ENCODE data around the gene TRPM3. TPM values are rescaled to one million over a fixed set of nuclear protein-coding genes. Genes with fewer than 3 reads are reported as not detected.

TRPM3 gene
- total and polyA plus RNA-seq, 9 of the 15 experiments (the other 6 are each of a cell fraction or from before 2014, with no cell fraction given), result 0.04 TPM; not detected in 8

- no peaks in the 10 kb centered on the region for H3K79me2 ChIP-seq (ENCODE audit: control insufficient read depth, insufficient read depth, low read length)
- BruUV-seq (replicated peaks), result no TSS peak
- H3K36me3 ChIP-seq (ENCODE audit: control insufficient read depth, insufficient read depth, low read length), result no peaks in the 10 kb centered on the region
- no peaks in the 10 kb centered on the region for H3K27me3 ChIP-seq (ENCODE audit: control insufficient read depth in 2 of 2, insufficient read depth in 2 of 2, low read length in 2 of 2)
- intact Hi-C loops (cut with micrococcal nuclease) (no loop called here), in situ Hi-C loops (cut with MboI) (no loop called here)
- H3K4me3 ChIP-seq, result no peak overlapping the region
- H3K4me2 ChIP-seq (ENCODE audit: insufficient read depth, low read length), result no peak overlapping the region
- no peak overlapping the region for H3K9ac ChIP-seq (ENCODE audit: insufficient read depth in 1 of 2, low read depth in 2 of 2, low read length in 2 of 2)
- H3K9me1 ChIP-seq (ENCODE audit: control insufficient read depth, insufficient read depth, low read length), result no peaks in the 10 kb centered on the region
- no peak for ATAC-seq
- H3K27ac ChIP-seq (ENCODE audit: extremely low read depth, low read depth, low read length), result no peak overlapping the region
- no peaks in the 10 kb centered on the region for H3K9me3 ChIP-seq (replicated peaks; ENCODE audit: control insufficient read depth, insufficient read depth, low read depth, low read length)
- H4K20me1 ChIP-seq (replicated peaks; ENCODE audit: control insufficient read depth, insufficient read depth, low read length), result no peaks in the 10 kb centered on the region
- ChIA-PET CTCF (ENCODE audit: low intra/inter-chr PET ratio) (no interaction called here), POLR2A (no interaction called here)
- TF ChIP-seq SRSF7 (optimal IDR thresholded peaks at IDR 0.05; ENCODE audit: low read depth, low read length), result no peak
- no peak for TF ChIP-seq TCFL5 (CRISPR knock-in tag; conservative IDR thresholded peaks at IDR 0.05)
- TF ChIP-seq RBM25 (IDR thresholded peaks at IDR 0.05; ENCODE audit: low read depth, low read length, severe bottlenecking), result no peak
- TF ChIP-seq ZKSCAN1 (IDR thresholded peaks at IDR 0.05; ENCODE audit: low read depth, low read length), result no peak
- no peak for DNase-seq (ENCODE audit: extremely low read depth in 1 of 4, low spot score in 3 of 4)
- no peak for FAIRE-seq
- no peak overlapping the region for H2AFZ ChIP-seq (ENCODE audit: low read depth, low read length)
- WGBS (ENCODE audit: insufficient coverage, low coverage, missing lambda C conversion rate), result 0% methylated on average over 2 of the region's 2 CpGs
- H3K4me1 ChIP-seq (replicated peaks in 1 of 2; ENCODE audit: control insufficient read depth in 2 of 2, insufficient read depth in 2 of 2, low read length in 2 of 2), result no peaks in the 10 kb centered on the region
Observed at GRCh38 chr9:70747261-70747718, 374.1 kb downstream of the TRPM3 start.

DNA sequence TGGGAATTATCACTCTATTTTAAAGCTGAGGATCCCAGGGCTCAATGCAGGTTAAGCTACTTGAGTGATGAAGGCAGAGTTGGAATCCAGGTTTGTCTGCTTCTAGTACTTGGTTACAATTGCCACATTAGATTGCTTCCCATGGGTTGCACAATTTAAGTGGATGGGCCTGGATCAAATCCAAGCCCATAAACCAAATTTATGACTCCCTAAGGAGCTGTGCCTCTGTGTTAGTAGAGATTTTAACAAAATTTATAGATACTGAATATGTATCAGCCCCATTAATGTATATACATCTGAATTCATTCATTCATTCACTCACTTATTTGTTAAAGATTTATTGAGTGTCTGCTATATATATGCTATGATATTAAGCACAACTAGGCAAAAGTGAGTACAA lies 374.7 kb downstream of the TRPM3 start:
- in situ Hi-C loops (cut with MboI) (no loop called here), intact Hi-C loops (cut with micrococcal nuclease) (no loop called here)
- no peak for TF ChIP-seq ZKSCAN3 (CRISPR knock-in tag; IDR thresholded peaks at IDR 0.05)
- TF ChIP-seq ZNF766 (CRISPR knock-in tag; conservative IDR thresholded peaks at IDR 0.05), result no peak
- TF ChIP-seq SOX6 (IDR thresholded peaks at IDR 0.05), result no peak
- TF ChIP-seq KDM2B (CRISPR knock-in tag; IDR thresholded peaks at IDR 0.05), result no peak
- H3K9me1 ChIP-seq (ENCODE audit: control insufficient read depth, insufficient read depth, low read length), result no peaks in the 10 kb centered on the region
- no peak overlapping the region for H3K27ac ChIP-seq (ENCODE audit: extremely low read depth, low read depth, low read length)
- no peak overlapping the region for H3K4me2 ChIP-seq (ENCODE audit: insufficient read depth, low read length)
- no peak for ATAC-seq
- no peaks in the 10 kb centered on the region for H3K4me1 ChIP-seq (replicated peaks in 1 of 2; ENCODE audit: control insufficient read depth in 2 of 2, insufficient read depth in 2 of 2, low read length in 2 of 2)
- no peak for FAIRE-seq
- ChIA-PET POLR2A (no interaction called here), CTCF (ENCODE audit: low intra/inter-chr PET ratio) (no interaction called here)
- H4K20me1 ChIP-seq (replicated peaks; ENCODE audit: control insufficient read depth, insufficient read depth, low read length), result no peaks in the 10 kb centered on the region
- H2AFZ ChIP-seq (ENCODE audit: low read depth, low read length), result no peak overlapping the region
- no peak overlapping the region for H3K9ac ChIP-seq (ENCODE audit: insufficient read depth in 1 of 2, low read depth in 2 of 2, low read length in 2 of 2)
- no peak overlapping the region for H3K4me3 ChIP-seq
- H3K27me3 ChIP-seq (ENCODE audit: control insufficient read depth in 2 of 2, insufficient read depth in 2 of 2, low read length in 2 of 2), result no peaks in the 10 kb centered on the region
- DNase-seq (ENCODE audit: extremely low read depth in 1 of 4, low spot score in 3 of 4), result no peak
- BruUV-seq (replicated peaks), result no TSS peak
- no peaks in the 10 kb centered on the region for H3K9me3 ChIP-seq (replicated peaks; ENCODE audit: control insufficient read depth, insufficient read depth, low read depth, low read length)
- no peaks in the 10 kb centered on the region for H3K79me2 ChIP-seq (ENCODE audit: control insufficient read depth, insufficient read depth, low read length)
- H3K36me3 ChIP-seq (ENCODE audit: control insufficient read depth, insufficient read depth, low read length), result no peaks in the 10 kb centered on the region

All from K562 (cell line).